NCI-H748 treated with DMSO at 0.1 percent for 48 hours (cell line): Measurements from ENCODE around the gene PPFIBP1.
"Not testable (repeated sequence)": the region's sequence is repeated elsewhere in the genome, so short reads cannot be mapped to it uniquely, and the experiment has no call there.

ENCODE experiments used
- DNase-seq: peaks from one replicate; lab custom pipeline; 2025; lab: John Stamatoyannopoulos, UW

PPFIBP1 gene

DNA sequence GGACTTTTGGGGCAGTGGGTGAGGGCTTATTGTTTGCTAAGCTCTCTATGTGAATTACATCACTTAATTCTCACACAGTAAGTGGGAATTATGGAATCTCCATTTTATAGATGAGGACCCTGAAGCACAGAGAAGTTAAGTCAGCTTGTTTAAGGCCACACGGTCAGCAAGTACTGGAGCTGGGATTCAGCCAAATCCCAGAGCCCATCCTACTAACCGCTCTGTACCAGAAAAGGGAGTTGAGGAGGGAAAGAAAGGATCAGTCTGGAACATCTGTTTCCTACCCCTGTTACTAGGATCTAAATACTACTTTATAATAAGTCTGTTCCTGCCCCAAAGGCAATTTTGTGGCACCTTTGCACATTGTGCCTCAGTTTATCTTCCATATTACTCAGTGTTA lies 42.6 kb downstream of the PPFIBP1 start:
- no peak for DNase-seq

DNA sequence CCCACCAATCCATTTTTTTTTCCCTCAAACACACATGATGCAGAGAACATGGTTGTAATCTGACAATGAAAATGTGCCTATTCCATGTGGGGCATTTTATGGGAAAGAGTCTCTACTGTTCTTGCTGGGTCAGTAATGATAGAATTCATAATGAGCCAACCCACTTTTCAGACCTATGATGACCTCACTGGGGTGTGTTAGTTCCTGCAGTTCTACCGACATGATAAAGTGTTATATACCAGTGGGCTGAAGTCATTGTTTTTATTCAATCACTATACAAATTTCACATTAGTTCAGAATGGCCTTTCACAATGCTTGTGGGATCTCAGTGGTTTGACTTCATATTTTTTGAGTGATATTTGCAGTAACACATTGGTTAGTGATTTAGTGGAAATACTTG lies 47.5 kb downstream of the PPFIBP1 start:
- no peak for DNase-seq

DNA sequence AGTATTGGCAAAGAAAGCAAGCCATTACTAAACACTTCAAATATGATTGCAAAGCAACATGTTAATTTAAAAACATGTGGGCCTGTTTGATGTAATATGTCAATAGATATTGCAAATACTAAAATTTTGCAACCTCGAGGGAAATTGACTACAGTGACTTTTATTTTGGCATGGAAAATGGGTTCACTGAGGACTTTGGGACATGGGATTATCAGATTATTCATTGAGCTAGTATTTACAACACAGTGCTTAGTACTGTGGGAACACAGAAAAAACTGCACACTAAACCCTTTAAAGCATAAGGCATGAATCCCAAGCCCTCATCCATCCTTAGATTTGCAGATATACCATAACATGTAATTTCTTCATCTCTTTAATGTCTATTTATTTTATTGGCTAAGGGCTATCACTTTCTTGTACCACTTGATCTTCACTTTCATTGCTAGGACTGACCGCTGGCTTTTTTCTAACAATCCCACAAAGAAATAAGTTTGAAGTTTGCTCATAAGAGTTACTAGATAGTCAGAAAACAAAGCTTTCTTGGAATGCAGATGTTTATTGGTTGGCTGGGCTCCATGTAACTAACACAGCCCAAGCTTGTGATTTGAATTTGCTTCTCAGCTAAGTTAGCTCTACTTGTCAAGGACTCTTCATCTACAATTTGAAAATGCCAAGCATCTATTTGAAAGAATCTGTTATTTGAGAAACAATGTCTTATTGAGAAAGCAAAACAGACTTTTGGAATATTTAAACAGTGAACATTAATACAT lies 48.7 kb downstream of the PPFIBP1 start:
- DNase-seq: no peak

DNA sequence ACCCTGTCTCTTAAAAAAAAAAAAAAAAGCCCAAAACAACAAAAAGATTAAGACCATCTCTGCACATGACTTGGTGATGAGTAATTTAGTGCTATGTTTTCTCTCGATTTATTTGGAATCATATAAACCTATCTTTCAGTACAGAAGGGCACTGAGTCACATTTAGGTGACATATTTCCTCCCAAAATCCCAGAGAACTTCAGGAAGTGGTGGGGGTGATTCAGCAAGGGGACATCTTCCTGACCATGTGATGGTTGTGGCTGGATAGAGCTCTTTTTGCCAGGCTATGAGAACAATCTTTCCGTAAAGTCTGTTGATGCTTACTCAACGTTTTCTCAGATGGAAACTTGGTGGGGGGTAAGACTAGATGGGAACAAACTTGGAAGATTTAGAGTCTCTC lies 50.0 kb downstream of the PPFIBP1 start:
- no peak for DNase-seq

DNA sequence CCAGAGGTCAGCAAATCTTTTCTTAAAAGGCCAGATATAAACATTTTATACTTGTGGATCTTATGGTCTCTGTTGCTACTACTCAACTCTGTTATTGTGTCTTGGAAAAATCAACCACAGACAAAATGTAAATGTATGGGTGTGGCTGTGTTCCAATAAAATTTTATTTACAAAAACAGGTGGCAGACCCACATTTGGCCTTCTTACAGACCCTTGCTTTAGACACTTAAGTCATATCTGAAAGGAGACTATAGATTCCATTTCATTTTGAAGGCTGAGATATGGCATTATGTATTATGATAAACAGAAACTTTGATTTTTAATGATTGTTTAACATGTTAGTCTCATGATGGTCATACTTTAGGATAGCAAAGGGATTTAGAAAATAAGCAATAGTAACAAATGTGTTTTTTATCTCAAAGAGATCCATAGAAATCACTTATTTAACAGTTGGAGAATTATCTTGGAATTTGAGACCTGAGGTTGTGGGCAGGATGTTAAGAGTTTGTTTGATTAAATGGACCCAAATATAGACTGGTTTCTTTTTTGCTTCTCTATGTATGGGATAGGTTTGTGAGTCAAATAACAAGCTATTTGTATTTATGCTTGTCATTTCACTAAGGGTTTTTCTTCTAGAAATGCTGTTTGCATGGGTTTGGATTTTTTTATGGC lies 51.2 kb downstream of the PPFIBP1 start:
- DNase-seq: no peak

DNA sequence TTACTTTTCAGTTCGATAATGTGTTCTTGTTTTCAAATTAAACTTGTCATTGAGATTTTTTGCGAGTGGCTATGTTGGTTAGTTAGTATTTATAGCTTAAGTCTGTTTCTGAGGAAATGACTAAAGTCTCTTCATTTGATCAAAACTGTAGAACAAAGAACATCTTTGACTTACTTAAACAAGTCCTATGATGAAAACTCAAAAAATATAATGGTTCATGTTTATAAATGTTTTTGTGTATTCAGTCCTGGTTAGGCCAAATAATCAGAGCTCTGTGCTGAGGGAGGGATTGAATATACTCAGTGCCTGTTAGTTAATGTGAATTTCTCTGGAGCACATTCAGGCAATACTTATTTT lies 51.7 kb downstream of the PPFIBP1 start:
- no peak for DNase-seq

DNA sequence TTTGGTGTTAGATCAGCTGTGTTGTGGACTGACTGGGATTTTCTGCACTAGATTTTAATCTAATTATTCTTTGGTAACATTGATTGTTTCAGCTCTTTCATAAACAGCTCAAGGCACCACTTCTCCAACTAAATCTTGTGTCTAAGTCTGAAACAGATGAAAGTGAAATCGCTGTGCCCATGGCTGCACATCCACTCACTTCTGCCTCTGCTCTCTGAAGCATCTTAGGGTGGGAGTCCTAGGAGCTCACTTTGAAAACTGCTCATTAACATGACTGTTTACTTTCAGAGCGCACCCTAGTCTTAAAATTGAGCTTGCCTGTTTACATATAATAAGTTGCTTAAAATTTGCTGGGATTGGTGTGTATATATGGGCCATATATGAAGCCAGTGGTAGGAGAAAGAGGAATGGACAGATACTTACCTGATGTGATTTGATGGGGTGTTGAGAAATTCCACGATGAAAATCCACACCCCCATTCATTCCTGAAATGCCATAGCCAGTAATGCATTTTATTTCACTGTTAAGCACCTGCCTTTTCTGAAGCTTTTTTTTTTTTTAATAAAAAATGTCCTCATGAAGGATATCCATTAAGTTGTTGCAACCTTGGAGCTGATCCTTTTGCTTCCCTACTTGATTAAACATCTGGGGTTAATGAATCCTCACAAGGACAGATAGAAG lies 52.8 kb downstream of the PPFIBP1 start:
- no peak for DNase-seq

DNA sequence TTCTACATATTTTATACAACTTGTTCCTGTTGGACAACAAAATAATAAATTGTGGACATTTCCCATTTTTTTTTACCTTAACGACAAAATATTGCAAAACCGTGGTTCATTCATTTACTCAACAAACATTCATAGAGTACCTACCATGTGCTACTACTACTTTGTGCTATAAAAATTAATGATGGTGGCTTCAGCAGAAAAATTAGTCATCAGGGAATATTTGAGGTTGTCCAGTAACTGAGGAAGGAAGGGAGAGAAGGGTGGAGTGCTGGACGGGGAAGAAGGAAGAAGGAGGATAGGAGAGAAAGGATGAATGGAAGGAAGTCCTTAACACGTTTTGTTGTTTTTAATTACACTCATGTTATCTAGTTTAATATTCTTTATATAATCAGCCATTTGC lies 53.7 kb downstream of the PPFIBP1 start:
- DNase-seq: no peak

DNA sequence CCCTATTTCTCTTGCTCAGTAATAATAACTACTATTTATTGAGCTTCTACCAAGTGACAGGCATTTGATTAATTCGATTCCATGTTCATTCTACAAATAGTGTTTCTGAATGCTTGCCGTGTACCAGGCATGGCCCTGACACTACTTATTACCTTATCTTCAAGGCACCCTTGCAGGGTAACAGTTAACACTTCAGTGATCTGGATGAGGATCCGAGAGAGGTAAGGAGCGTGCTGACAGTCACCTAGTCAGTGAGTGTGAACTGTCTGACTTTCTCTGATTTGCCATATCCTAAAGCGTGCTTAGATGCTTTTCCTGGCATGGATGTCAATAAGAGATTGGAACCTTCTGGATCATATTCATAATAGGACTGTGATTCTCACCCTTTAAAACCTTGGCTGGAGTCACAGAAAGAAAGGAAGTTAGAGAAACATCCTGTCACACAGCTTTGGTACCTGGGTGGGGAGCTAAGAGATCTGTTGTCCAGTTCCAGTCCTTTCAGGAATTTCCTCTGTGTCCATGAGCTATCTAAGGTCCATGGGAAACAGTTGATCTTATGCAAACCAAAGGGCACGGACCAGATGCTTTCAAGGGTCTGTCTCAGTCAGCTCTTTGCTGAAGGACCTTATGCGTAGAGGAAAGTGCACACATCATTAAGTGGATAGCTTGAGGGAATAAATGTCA lies 54.8 kb downstream of the PPFIBP1 start:
- DNase-seq: no peak

DNA sequence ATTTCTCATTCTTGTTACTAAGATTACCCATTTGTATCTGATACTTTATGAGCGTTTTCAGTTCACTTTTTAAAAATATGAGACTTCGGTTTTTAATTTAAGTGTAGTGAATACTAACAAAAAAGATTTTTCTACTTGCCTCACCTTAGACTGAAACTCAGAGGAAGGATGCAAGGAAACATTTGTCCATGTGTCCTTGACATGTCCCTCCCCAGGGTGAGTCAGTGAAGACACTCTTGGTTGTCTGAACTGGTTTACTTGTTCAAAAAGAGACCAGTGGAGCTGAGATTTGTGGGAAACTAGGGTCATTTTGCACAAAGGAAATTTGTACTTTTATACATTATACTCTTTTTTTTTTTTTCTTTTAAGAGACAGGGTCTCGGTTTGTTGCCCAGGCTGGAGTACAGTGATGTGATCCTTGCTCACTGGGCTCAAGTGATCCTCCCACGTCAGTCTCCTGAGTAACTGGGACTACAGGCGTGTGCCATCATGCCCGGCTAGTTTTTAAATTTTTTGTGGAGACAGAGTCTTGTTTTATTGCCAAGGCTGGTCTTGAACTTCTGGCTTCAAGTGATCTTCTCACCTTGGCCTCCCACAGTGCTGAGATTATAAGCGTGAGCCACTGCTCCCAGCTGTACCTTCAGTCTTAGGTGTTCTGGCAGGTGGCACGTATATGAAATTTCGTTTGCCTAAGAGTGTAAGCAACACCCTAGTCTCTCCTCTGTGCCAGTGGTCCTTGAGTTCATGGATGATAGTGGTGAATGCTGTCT lies 56.7 kb downstream of the PPFIBP1 start:
- no peak for DNase-seq

DNA sequence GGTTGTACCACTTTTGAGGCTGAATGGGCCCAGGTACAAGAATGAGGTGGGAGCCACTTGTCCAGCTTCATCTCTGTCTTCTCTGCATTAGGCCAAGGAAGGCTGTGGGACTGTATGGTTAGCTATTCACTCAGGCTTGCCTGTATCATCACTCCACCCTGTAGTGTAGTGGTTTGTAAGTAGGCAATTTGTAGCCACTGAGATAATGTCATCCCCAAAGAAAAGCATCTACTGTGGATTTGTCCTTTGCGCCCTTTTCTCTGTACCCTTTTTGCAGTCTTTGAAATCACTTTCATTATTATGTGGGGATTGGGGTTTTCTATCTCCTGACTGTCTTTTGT lies 57.3 kb downstream of the PPFIBP1 start:
- DNase-seq: not testable (repeated sequence)

DNA sequence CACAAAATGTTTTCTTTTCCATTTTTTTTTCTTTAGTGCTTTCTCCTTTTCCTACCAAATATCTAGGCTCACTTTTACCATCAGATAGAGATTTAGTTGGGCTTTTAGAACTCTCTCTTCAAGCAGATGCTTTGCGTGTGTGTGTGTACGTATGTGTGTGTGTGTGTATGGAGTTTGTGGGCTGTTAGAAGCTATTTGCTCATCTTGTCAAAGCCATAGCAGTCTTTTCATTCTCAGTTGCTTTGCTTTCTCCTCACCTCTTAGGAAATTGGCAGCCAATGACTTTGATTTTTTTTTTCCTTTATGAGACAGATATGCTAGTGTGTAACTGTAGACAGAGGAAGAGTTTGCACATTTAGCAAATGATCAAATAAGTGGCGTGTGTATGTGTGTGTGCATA lies 57.8 kb downstream of the PPFIBP1 start:
- not testable (repeated sequence) for DNase-seq

DNA sequence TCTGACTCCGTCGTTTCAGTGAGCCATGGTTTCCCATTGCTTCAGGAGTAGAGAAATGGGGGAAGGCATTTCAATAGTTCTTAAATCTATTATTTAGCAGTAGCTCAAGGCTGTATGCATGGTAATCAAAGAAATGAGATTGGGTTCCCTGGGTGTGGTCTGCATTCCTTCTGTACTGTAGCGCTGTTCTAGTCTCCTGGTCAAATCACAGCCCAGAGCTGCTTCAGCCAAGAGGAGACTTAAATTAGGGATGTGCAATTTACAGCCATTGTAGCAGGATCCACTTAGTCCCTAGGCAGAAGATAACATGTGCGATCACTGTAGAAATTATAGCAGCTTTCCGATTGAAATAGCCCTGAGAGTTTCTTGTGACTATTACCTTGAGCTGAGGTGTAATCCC lies 58.4 kb downstream of the PPFIBP1 start:
- DNase-seq: not testable (repeated sequence)

DNA sequence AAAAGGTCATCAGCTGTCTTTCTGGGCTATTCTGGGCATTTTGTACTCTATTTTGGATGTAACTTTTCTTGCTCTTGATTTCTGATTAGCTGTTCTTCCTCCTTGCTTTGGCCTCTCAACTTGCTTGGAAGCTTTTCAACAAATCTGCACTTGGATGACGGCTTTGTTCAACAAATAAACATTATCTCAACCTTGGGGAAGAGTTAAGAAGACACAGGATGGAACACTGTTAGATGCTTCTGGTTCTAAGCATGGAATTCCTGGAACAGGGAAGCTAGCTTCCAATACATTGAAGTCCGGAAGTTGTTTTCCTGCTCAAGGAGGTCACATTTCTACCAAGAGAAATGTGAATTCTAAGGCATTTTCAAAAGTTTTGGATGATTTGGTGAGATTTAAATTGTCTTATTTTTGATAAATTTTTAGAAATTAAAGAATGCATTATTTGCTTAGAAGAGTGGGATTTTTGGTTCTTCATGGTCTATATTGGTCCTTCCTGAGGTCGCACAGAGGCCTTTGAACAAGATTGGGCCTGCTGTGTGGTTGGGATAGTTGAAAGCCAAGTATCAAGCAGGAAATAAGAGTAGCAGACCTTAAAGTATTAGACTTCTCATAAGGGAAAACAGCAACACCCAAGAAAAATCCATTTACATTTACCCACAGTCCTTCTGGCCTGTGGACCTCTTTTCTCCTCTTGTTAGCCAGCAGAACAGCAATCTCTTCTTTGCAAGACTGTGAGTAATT lies 59.2 kb downstream of the PPFIBP1 start:
- no peak for DNase-seq

DNA sequence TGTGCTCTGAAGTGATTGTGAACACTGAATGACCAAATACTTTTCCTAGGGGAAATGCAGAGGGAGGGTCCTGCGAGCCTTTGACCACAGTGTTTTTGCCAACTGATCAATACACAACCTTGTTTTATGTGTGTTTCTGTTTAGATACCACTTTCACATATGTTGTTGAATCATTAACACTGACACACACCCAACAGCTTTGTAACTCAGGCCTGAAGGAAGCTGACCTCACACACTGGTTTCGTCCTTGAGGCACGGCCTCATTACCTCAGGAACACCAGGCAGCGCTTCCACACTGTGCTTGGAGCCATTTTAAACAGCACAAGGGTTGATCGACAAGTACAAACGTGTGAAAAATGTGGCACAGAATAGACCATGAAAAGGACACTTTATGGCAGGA lies 60.0 kb downstream of the PPFIBP1 start:
- no peak for DNase-seq

DNA sequence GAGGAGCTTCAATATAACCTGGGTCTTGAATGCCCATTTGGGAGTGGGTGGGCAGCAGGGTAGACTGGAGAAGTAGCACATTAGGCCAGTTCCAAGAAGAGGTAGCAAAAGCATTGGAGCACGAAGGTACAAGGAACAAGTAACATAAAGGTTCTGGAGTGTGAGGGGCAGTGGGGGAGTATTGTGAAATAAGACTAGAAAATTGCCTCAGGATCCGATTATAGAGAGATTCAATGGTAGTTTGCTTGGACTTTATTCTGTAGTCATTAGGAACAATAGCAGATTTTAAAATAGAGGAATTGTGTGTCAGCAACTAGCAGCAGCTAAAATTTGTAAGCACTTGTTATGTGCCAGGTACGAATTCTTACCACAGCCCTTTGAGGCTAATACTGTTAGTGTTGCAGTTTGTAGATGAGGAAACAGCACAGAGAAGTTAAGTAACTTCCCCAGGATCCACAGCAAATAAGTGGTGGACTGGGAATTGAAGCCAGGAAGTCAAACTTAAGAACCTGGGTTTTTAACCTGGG lies 61.8 kb downstream of the PPFIBP1 start:
- no peak for DNase-seq

DNA sequence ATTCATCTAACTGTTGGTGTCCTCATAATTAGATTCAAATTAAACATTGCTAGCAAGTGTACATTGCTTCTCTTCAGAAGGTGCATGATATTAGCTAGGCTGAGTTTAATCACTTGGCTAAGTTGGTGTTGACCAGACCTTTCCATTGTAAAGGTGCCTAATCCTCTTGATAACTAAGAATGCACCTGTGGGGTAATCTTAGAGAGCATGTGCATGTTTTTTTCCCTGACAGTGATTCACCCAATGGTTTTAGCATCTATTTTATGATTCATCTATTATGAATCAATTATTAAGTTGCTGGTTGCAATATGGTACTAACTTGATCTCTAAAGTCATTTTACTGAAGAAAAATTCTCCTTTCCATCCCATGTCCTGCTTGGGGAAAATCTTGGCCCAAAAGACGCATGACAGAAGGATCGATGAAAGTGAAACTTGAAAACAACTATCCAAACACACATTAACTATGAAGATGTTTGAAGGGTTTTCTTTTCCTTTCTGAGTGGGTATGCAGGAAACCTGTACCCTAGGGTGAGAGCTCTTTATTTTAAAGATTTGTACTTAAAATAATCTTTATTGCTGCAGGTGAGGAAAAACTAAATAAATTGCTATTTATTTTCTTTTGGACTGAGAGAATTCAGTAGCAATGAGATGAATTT lies 64.2 kb downstream of the PPFIBP1 start:
- DNase-seq: not testable (repeated sequence)

DNA sequence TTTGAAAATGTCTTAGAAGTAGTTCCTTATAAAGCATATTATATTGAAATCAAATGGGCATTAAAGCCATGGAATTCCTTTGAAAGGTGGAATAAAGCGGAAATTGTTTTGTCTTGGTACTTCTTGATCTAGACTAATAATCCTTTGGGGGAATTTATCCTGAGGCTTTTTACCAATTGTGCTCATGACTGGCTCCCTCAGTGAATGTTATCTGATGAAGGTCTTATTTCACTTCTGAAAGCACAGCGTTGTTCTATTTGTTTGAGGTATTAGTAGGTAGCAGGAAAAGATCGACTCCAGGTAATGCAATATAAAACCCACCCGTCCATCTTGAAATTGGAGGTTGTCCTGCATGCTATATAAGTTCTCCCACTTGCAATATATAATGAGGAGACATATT lies 64.8 kb downstream of the PPFIBP1 start:
- no peak for DNase-seq

DNA sequence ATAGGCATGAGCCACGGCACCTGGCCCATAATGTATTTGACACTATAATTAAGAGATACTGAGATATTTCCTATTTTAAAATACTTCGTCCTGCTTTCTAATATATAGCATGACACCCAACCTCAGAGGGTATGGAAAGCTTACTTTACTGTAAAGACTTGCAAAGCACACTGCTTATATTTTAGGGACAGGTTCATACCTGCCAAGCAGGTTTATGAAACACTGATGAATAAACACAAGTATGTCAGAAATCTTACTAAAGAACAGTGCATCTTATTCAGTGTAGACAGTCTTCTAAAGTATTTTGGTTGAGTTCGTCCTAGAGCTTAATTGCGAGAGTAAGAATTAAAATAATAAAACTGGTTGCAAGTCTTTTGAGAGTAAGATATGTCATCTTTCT lies 65.4 kb downstream of the PPFIBP1 start:
- no peak for DNase-seq

DNA sequence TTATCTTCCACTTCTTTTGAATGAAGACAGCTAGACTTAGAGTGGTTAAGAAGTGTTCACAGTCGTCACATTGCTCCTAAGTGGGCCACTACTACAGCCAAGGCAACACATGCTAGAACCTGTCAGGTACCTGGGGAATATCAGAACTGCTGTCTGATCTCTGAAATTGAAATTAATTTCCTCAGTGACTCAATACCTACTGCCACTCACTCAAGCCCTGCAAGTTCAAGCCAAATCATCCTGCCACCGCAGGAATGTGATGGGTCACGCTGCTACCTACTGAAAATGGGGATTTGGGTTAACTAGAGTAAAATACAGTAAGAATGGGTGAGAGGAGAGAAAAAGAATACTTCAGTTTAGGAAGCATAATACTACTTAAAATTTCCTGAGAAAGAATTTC lies 67.7 kb downstream of the PPFIBP1 start:
- not testable (repeated sequence) for DNase-seq

DNA sequence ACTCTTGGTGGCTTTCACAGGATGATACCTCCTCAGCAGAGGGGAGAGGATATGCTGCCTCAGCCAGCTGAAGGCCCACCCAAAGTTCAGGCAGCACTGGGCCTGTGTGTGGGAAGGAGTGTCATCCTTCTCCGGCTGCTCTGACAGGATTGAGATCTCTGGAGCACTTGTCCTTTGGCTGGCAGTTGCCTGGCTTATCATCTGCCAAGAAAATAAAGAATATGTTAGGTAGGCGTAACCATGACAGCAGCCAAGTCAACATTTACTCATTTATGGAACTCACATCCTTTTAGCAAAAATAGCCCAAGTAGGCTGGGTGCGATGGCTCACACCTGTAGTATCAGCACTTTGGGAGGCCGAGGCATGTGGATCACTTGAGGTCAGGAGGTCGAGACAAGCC lies 68.5 kb downstream of the PPFIBP1 start:
- DNase-seq: no peak
